ENCODE data around the gene ZFPM1. TPM values are rescaled to one million over a fixed set of nuclear protein-coding genes. Genes with fewer than 3 reads are reported as not detected.

Gene ZFPM1
- total RNA-seq, 2 experiments from 2014 or later, result 2.1 to 14.2 TPM

- Histone ChIP-seq H3K79me2 (ENCODE audit: insufficient read depth, low read depth, low read length) (no peaks in the 10 kb centered on the region), H3K36me3 (ENCODE audit: insufficient read depth, low read length) (no peaks in the 10 kb centered on the region), H3K9me2 (ENCODE audit: insufficient read depth, low read length) (no peaks in the 10 kb centered on the region), H3K4me1 (ENCODE audit: insufficient read depth, low read length, poor library complexity, severe bottlenecking) (peaks cover 15% of the 10 kb centered on the region), H3K27ac (ENCODE audit: low read depth, low read length, poor library complexity, severe bottlenecking) (no peak overlapping the region), H4K20me1 (ENCODE audit: insufficient read depth, low read length) (no peaks in the 10 kb centered on the region), H2AFZ (ENCODE audit: low read length) (no peak overlapping the region), H3K4me3 (ENCODE audit: low read depth, low read length, poor library complexity, severe bottlenecking) (no peak overlapping the region), H3K4me2 (ENCODE audit: low read length) (no peak overlapping the region), H3K9me3 (ENCODE audit: low read length) (no peaks in the 10 kb centered on the region)
- no peak for DNase-seq (ENCODE audit: low spot score)
- intact Hi-C loops (cut with micrococcal nuclease; ENCODE audit: unreplicated experiment), result no loop called here
- ChIA-PET POLR2A (no interaction called here), CTCF (ENCODE audit: unreplicated experiment) (no interaction called here)
- no TSS peak for BruUV-seq (replicated peaks)
- no peak for TF ChIP-seq EZH2phosphoT487 (IDR thresholded peaks at IDR 0.05; ENCODE audit: borderline replicate concordance, low read depth, low read length)
- TF ChIP-seq, protein P1, sequence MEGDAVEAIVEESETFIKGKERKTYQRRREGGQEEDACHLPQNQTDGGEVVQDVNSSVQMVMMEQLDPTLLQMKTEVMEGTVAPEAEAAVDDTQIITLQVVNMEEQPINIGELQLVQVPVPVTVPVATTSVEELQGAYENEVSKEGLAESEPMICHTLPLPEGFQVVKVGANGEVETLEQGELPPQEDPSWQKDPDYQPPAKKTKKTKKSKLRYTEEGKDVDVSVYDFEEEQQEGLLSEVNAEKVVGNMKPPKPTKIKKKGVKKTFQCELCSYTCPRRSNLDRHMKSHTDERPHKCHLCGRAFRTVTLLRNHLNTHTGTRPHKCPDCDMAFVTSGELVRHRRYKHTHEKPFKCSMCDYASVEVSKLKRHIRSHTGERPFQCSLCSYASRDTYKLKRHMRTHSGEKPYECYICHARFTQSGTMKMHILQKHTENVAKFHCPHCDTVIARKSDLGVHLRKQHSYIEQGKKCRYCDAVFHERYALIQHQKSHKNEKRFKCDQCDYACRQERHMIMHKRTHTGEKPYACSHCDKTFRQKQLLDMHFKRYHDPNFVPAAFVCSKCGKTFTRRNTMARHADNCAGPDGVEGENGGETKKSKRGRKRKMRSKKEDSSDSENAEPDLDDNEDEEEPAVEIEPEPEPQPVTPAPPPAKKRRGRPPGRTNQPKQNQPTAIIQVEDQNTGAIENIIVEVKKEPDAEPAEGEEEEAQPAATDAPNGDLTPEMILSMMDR (conservative IDR thresholded peaks at IDR 0.05; ENCODE audit: low read length), result no peak
Measured at GRCh38 chr16:88446736-88447135, 6.3 kb upstream of the ZFPM1 start.

GRCh38 chr16:88447881-88448280 lies 5.2 kb upstream of the ZFPM1 start:
- no peak overlapping the region for H3K4me2 ChIP-seq (ENCODE audit: low read length)
- no peaks in the 10 kb centered on the region for H3K9me3 ChIP-seq (ENCODE audit: low read length)
- ChIA-PET POLR2A (no interaction called here), CTCF (ENCODE audit: unreplicated experiment) (no interaction called here)
- H3K79me2 ChIP-seq (ENCODE audit: insufficient read depth, low read depth, low read length), result no peaks in the 10 kb centered on the region
- intact Hi-C loops (cut with micrococcal nuclease; ENCODE audit: unreplicated experiment), result no loop called here
- no peaks in the 10 kb centered on the region for H3K36me3 ChIP-seq (ENCODE audit: insufficient read depth, low read length)
- H3K4me3 ChIP-seq (ENCODE audit: low read depth, low read length, poor library complexity, severe bottlenecking), result no peak overlapping the region
- H3K27ac ChIP-seq (ENCODE audit: low read depth, low read length, poor library complexity, severe bottlenecking), result no peak overlapping the region
- no TSS peak for BruUV-seq (replicated peaks)
- no peak for DNase-seq (ENCODE audit: low spot score)
- peaks cover 23% of the 10 kb centered on the region for H3K4me1 ChIP-seq (ENCODE audit: insufficient read depth, low read length, poor library complexity, severe bottlenecking)
- no peaks in the 10 kb centered on the region for H4K20me1 ChIP-seq (ENCODE audit: insufficient read depth, low read length)
- TF ChIP-seq EZH2phosphoT487 (IDR thresholded peaks at IDR 0.05; ENCODE audit: borderline replicate concordance, low read depth, low read length), result no peak
- TF ChIP-seq, protein P1 (conservative IDR thresholded peaks at IDR 0.05; ENCODE audit: low read length), result no peak
- H3K9me2 ChIP-seq (ENCODE audit: insufficient read depth, low read length), result no peaks in the 10 kb centered on the region
- peak overlapping the region; percentile 60; the same call in 1 of the 2 replicates for H2AFZ ChIP-seq (ENCODE audit: low read length)

DNA sequence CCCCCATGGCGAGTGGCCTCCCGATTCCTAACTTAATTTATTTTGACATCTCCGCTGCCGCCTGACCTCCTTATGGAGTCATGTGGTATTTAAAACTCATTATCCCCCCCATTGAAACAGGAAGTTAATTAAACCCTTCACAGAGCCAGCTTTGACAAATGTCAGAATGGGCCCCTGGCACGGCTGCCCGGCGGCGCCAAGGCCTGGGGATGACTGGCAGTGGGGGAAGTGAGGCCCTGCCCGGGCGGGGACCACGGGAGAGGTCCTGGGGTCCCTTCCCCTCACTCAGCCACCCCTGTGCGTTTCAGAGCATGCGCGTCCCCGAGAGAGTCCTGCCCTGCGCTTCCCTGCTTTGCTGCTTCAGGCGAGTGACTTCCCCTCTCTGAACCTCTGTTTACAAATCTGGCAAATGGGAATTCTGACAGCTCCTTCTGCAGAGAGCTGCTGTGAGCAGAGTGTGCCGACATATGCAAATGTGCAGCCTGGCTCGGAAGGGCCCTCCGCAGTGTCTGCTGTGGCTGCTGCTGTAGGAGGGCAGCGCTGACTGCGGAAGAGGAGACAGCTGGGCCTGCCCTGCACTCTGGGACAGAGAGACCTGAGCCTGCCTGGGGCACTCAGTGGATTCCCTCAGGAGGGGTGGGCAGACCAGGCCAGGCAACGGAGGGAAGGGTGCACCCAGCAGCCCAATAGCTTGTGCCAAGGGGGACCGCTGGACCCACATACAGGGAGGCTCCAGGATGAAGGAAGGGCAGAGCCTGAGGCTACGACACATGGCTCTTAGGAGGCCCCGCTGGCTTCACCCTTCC lies 4.4 kb upstream of the ZFPM1 start:
- Histone ChIP-seq H3K9me3 (ENCODE audit: low read length) (no peaks in the 10 kb centered on the region), H3K4me3 (ENCODE audit: low read depth, low read length, poor library complexity, severe bottlenecking) (peak overlapping the region; percentile 2), H3K4me1 (ENCODE audit: insufficient read depth, low read length, poor library complexity, severe bottlenecking) (peaks cover 23% of the 10 kb centered on the region), H3K9me2 (ENCODE audit: insufficient read depth, low read length) (no peaks in the 10 kb centered on the region), H3K36me3 (ENCODE audit: insufficient read depth, low read length) (no peaks in the 10 kb centered on the region), H2AFZ (ENCODE audit: low read length) (peak overlapping the region; percentile 60; the same call in 1 of the 2 replicates), H3K4me2 (ENCODE audit: low read length) (peak overlapping the region; percentile 47), H3K27ac (ENCODE audit: low read depth, low read length, poor library complexity, severe bottlenecking) (no peak overlapping the region), H4K20me1 (ENCODE audit: insufficient read depth, low read length) (no peaks in the 10 kb centered on the region), H3K79me2 (ENCODE audit: insufficient read depth, low read depth, low read length) (no peaks in the 10 kb centered on the region)
- ChIA-PET POLR2A (no interaction called here), CTCF (ENCODE audit: unreplicated experiment) (no interaction called here)
- DNase-seq (ENCODE audit: low spot score), result peak; percentile 35
- intact Hi-C loops (cut with micrococcal nuclease; ENCODE audit: unreplicated experiment), result no loop called here
- no TSS peak for BruUV-seq (replicated peaks)
- no peak for TF ChIP-seq EZH2phosphoT487 (IDR thresholded peaks at IDR 0.05; ENCODE audit: borderline replicate concordance, low read depth, low read length)

All from OCI-LY7 (cell line).